Neural crest cell (in vitro differentiated cells): Measurements from ENCODE around the gene UGCG. TPM values are rescaled to one million over a fixed set of nuclear protein-coding genes. Genes with fewer than 3 reads are reported as not detected.

Experiments
- DNase-seq: peaks from one replicate; pipeline ENCODE4 v3.0.0; 2021; ENCODE audit warnings: low read depth, mixed read lengths, low spot score
- H3K27ac Mint-ChIP-seq: one replicate; pipeline ENCODE4 v1.8.0; 2021; ENCODE audit warnings: mild to moderate bottlenecking, mixed read lengths; ENCODE audit not compliant: unreplicated experiment
- H3K27me3 Mint-ChIP-seq: 2 replicates; pipeline ENCODE4 v1.8.0; 2021; ENCODE audit warnings: low read depth, mild to moderate bottlenecking, mixed read lengths
- H3K36me3 Mint-ChIP-seq: 2 replicates; pipeline ENCODE4 v1.8.0; 2021; ENCODE audit warnings: low read depth, mild to moderate bottlenecking, mixed read lengths
- H3K4me1 Mint-ChIP-seq: 2 replicates; pipeline ENCODE4 v1.8.0; 2021; ENCODE audit warnings: mixed read lengths
- H3K4me3 Mint-ChIP-seq: one replicate; pipeline ENCODE4 v1.8.0; 2021; ENCODE audit warnings: mild to moderate bottlenecking, mixed read lengths
- H3K9me3 Mint-ChIP-seq: 2 replicates; pipeline ENCODE4 v1.8.0; 2021; ENCODE audit warnings: mixed read lengths
- total RNA-seq: library from RNA; stranded (reverse); gene quantifications from 2 replicates; pipeline ENCODE4 v1.2.1, GENCODE V29; 2021
- TF ChIP-seq, protein P1 (sequence below): fragments of 200-600 bp; sonication (generic); conservative IDR thresholded peaks from 2 replicates; pipeline ENCODE4 v1.5.0; 2021; ENCODE audit warnings: antibody characterized with exemption, mild to moderate bottlenecking

UGCG gene
- total RNA-seq, 1 donor from 2014 or later, result 21.2 TPM

DNA sequence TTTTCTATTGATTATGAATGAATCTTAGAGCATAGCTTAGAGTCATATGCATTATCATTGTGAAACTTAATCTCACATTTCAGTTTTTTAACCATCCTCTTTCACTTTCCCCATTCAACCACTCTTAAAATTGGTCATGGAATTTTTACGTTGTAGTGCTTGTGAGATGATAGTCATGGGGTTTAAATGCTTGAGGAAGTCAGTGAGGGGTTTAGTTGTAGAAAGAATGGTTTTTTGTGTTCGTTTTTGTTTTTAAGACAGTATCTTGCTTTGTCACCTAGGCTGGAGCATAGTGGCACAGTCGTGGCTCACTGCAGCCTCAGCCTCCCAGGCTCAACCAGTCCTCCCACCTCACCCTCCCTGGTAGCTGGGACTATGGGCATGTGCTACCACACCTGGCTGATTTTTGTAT, 19.6 kb downstream of the UGCG start:
- Mint-ChIP-seq H3K4me1 (no peaks in the 10 kb centered on the region), H3K27ac (no peak overlapping the region), H3K36me3 (peaks cover 3% of the 10 kb centered on the region), H3K9me3 (no peaks in the 10 kb centered on the region), H3K27me3 (no peaks in the 10 kb centered on the region), H3K4me3 (no peak overlapping the region)
- TF ChIP-seq, protein P1, sequence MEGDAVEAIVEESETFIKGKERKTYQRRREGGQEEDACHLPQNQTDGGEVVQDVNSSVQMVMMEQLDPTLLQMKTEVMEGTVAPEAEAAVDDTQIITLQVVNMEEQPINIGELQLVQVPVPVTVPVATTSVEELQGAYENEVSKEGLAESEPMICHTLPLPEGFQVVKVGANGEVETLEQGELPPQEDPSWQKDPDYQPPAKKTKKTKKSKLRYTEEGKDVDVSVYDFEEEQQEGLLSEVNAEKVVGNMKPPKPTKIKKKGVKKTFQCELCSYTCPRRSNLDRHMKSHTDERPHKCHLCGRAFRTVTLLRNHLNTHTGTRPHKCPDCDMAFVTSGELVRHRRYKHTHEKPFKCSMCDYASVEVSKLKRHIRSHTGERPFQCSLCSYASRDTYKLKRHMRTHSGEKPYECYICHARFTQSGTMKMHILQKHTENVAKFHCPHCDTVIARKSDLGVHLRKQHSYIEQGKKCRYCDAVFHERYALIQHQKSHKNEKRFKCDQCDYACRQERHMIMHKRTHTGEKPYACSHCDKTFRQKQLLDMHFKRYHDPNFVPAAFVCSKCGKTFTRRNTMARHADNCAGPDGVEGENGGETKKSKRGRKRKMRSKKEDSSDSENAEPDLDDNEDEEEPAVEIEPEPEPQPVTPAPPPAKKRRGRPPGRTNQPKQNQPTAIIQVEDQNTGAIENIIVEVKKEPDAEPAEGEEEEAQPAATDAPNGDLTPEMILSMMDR, result no peak
- DNase-seq, result no peak

DNA sequence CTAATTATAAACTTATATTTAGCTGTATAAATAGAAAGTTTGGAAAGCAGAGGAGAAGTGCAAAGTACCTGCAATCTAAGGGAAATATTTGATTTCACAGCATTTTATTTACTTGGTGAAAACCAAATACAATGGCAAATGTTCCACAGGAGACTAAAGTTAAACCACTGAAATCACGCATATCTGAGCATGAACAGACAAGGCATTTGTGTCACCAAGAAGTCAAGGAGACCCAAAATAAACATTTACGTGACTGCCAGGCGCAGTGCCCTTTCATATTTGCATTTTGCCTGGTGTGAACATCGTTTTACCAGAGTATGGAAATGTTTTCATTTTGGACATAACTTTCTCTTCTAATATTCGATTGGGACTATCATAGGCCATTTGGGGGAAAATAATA, 20.6 kb downstream of the UGCG start:
- Mint-ChIP-seq H3K4me1 (no peaks in the 10 kb centered on the region), H3K27ac (no peak overlapping the region), H3K9me3 (no peaks in the 10 kb centered on the region), H3K27me3 (no peaks in the 10 kb centered on the region), H3K36me3 (peaks cover 3% of the 10 kb centered on the region), H3K4me3 (no peak overlapping the region)
- TF ChIP-seq, protein P1, result no peak
- DNase-seq, result no peak

DNA sequence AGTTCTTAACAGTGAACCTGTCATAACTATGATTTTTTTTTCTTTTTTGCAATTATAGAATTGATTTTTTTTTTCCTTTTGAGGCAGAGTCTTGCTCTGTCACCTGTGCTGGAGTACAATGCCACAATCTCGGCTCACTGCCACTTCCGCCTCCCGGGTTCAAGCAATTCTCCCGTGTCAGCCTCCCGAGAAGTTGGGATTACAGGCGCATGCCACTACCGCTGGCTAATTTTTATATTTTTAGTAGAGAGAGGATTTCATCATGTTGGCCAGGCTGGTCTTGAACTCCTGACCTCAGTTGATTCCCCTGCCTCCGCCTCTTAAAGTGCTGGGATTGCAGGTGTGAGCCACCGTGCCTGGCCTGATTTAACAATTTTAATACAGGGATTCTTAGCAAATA, 21.4 kb downstream of the UGCG start:
- H3K4me3 Mint-ChIP-seq, result no peak overlapping the region
- peaks cover 3% of the 10 kb centered on the region for H3K36me3 Mint-ChIP-seq

DNA sequence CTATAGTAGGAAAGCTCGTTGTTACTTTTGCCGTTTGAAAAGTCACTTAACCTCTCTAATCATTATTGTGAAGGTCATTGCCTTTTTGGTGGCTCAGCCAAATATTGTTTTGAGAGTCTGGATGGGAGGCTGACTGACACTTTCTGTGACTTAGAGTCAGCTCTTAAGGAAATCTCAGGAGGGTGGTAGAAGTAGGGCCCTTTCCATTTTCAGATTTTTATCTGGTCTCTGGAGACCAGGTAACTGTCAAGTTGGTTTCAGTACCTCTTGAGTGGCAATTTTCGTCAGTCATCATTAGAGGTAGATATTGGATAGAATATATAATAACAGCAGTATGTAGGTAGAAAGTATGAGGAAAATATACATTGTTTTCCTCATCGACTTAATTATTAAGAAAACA, 23.3 kb downstream of the UGCG start:
- H3K4me3 Mint-ChIP-seq, result no peak overlapping the region
- no peaks in the 10 kb centered on the region for H3K27me3 Mint-ChIP-seq
- no peak overlapping the region for H3K27ac Mint-ChIP-seq
- H3K36me3 Mint-ChIP-seq, result peaks cover 3% of the 10 kb centered on the region
- TF ChIP-seq, protein P1, result no peak
- no peaks in the 10 kb centered on the region for H3K4me1 Mint-ChIP-seq
- DNase-seq, result no peak
- no peaks in the 10 kb centered on the region for H3K9me3 Mint-ChIP-seq

More for the DNA sequence above, 21.4 kb downstream of the UGCG start:
- no peaks in the 10 kb centered on the region for H3K9me3 Mint-ChIP-seq
- no peak for DNase-seq
- no peak overlapping the region for H3K27ac Mint-ChIP-seq
- no peaks in the 10 kb centered on the region for H3K27me3 Mint-ChIP-seq
- TF ChIP-seq, protein P1, result no peak
- H3K4me1 Mint-ChIP-seq, result no peaks in the 10 kb centered on the region

DNA sequence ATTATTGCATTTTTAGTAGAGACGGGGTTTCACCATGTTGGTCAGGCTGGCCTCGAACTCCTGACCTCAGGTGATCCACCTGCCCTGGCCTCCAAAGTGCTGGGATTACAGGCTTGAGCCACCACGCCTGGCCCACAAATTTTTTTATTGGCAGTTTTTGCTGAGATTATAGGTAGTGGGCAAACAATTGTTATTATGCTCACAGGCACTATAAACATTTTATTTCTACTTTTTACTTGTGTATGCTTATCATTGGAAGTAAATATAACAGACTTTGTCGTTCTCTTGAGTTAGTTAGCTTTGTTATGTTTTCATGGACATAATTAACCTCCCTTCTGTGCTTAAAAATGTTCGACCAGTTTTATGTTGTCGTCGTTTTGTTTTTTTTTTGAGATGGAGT, 23.9 kb downstream of the UGCG start:
- Mint-ChIP-seq H3K4me1 (no peaks in the 10 kb centered on the region), H3K9me3 (no peaks in the 10 kb centered on the region), H3K27ac (no peak overlapping the region), H3K4me3 (no peak overlapping the region), H3K27me3 (no peaks in the 10 kb centered on the region), H3K36me3 (peaks cover 5% of the 10 kb centered on the region)
- TF ChIP-seq, protein P1, result no peak
- DNase-seq, result no peak
